Fibroblast of skin of abdomen (primary cell): ENCODE results near the gene ERVW-1.

Experiments
- DNase-seq: peaks from one replicate; pipeline ENCODE4 v3.0.0-alpha.2; 2013

Gene ERVW-1

DNA sequence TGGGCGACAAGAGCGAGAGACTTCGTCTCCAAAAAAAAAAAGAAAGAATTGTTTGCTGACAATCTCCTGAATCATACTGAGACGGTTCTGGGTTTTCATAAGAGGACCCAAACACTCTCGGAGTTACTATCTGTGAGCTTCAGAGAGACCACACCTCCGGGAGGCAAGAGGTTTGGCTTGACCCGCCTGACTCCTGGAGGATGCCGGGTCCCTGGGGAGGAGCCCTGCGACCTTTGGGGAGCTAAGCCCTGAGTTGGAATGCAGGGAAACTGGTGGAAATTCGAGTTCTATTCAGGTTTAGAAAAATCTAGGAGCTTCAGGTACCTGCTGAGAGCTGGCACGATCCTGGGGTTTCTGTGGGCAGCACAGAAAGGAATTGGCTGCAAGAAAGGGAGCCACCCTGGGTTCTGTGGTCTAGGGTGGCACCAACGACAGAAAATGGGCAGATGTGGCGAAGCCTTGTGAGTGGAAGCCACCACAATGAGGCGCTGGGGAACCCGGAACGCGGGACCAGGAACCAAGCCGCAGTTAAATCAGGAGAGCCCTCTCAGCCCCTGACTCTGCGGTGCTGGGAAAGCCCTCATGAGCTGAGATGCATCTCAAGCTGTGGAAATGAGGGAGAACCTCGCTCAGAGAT lies 52.3 kb downstream of the ERVW-1 start:
- DNase-seq, result no peak

DNA sequence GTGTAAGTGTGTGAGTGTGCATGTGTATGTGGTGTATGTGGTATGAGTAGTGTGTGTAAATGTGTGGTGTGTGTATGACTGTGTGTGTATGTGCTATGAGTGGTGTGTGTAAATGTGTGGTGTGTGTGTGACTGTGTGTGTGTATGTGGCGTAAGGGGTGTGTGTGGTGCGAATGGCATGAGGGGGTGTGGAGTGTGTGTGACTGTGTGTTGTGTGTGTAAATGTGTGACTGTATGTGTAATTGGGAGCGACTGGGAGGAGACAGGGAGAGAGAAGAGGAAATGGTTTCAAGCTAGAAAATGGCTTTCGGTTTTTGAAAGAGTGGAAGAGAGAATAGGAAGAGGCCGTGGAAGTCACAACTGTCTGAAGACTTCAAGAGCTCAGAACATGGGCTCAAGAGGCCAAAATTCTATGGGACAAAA lies 54.0 kb downstream of the ERVW-1 start:
- DNase-seq, result no peak

- no peak for DNase-seq
Observed at GRCh38 chr7:92422926-92423325, 54.8 kb downstream of the ERVW-1 start.

DNA sequence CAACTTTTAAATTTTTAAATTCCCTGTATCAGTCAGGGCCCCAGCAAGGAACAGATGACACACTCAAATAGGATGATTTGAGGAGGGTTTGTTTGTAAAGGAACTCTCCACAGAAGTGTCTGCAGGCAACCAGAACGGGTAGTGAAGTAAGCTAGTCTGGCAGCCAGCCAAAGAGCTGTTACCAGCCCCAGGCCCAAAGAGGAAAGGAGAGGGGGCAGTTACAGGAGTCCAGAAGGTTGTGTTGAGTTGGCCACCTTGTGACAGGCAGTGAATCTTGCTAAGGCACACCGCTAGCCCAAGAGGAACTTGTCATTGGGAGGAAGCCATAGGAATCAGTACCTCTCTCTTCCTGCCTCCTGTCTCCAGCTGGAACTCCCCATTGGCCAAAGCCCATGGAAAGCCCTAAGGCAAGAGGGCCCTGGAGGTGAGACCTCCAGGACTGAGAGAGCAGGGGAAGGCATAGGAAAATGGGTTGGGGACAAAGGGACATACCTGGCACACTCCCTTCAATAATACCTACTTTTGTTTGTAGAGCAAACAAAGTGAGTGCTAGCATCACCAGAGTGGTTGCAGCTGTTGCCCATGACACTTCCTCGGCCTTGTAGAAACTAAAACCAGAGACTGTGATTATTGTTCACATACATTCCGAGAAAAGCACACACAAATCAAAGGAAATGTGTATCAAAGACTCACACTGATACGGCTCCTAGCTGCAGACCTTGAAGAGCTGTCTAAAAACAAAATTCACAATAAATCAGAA lies 55.9 kb downstream of the ERVW-1 start:
- DNase-seq, result no peak
